Uterus (tissue), 2 donors: ENCODE results near the gene NEK10.
A peak's percentile ranks its signal among the peaks of the same experiment; 100 is the strongest.

Experiments used
- POLR2A ChIP-seq, 2 donors: fragments of 450-650 bp; IDR thresholded peaks; one replicate each; pipeline ENCODE4 v1.6.1; 2016; ENCODE audit warnings: antibody characterized with exemption in 2 of 2, mild to moderate bottlenecking in 1 of 2, moderate library complexity in 1 of 2
- TF ChIP-seq, protein P1 (sequence below), 4 experiments: fragments of 200-600 bp in 2 of 4; fragments of 450-650 bp in 2 of 4; sonication (generic) in 2 of 4; IDR thresholded peaks; one replicate each; pipeline ENCODE4 v1.5.1; 2016 to 2019; ENCODE audit warnings: antibody characterized with exemption in 4 of 4, mild to moderate bottlenecking in 2 of 4, moderate library complexity in 1 of 4

DNA sequence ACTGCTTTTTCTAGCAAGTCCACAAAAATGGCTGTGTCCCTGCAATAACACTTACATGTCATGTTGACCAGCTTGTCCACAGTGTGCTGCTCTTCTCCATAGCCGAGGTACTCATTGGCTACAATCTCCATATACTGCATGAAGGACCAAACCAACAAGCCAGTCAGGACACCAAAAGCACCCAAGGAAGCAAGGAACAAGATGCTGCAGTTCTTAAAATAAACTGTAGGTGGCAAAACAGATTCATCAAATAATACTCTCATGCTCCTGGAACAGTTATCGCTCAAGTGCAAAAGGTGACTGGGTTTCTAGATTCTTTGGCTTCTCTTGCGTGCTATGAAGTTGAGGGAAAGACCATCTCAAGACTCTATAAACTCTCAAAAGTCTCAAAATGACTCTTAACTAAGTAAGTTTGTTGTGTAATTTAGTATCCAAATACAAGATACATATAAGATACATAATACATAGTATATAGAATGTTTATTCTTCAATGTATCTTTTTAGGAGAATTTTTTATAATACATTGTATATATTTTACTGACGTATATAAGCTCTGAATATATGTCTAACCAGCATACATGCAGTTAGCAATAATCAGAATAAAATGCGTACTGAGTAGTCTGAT lies 57.0 kb downstream of the NEK10 start:
- TF ChIP-seq, protein P1, sequence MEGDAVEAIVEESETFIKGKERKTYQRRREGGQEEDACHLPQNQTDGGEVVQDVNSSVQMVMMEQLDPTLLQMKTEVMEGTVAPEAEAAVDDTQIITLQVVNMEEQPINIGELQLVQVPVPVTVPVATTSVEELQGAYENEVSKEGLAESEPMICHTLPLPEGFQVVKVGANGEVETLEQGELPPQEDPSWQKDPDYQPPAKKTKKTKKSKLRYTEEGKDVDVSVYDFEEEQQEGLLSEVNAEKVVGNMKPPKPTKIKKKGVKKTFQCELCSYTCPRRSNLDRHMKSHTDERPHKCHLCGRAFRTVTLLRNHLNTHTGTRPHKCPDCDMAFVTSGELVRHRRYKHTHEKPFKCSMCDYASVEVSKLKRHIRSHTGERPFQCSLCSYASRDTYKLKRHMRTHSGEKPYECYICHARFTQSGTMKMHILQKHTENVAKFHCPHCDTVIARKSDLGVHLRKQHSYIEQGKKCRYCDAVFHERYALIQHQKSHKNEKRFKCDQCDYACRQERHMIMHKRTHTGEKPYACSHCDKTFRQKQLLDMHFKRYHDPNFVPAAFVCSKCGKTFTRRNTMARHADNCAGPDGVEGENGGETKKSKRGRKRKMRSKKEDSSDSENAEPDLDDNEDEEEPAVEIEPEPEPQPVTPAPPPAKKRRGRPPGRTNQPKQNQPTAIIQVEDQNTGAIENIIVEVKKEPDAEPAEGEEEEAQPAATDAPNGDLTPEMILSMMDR (IDR thresholded peaks at IDR 0.05) = peak; percentile 62 to 77 (median 69)
- TF ChIP-seq POLR2A (IDR thresholded peaks at IDR 0.05) = no peak
